NK-92 treated with Interleukin-12 subunit alpha and Interleukin-12 subunit beta, amount 100 ng/mL, for 24 hours (cell line): ENCODE measurements around the gene LYSMD3.
"Not testable (repeated sequence)": the region's sequence is repeated elsewhere in the genome, so short reads cannot be mapped to it uniquely, and the experiment has no call there.

ENCODE experiments used
- DNase-seq: peaks from one replicate; lab custom pipeline; 2025; lab: John Stamatoyannopoulos, UW

LYSMD3 gene

DNA sequence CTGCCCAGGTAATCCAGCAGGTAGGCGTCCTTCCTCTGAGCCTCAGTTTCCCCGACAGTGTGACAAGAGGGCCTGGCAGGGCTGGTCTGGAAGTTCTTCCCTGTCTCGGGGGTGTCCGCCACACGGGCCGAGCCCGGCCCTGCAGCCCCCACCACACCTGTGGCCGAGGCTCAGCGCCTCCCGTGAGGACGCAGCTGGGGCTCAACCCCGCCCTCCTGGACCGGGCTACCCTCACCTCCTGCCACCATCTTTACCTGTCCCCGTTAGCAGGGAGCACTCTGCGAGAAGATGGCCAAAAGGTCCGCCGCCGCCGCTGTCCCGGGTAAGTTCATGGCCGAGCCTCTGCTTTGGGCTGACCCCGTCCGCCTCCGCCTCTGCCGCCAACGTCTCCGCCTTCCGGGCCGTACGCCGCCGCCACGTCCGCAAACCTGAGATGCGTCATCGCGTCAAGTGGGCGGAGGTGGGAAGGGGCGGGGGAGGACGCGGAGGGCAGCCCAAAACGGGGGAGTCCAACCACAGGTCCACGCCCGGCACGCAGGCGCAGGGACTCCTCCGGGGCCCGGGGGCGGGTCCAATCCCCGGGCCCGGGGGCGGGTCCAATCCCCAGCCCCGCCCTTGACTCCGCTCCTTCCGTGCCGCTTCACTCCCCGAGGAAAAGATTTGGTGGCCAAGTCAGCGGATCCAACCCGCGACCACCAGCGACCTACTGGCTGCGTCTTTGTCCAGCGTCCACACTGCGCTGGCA, at the start of gene LYSMD3:
LYSMD3 (minus strand) TSS at position 391 of the 745 bp plus-strand sequence. CDS start 4,295 bp downstream, outside the sequence.
- peak; percentile 94 for DNase-seq

DNA sequence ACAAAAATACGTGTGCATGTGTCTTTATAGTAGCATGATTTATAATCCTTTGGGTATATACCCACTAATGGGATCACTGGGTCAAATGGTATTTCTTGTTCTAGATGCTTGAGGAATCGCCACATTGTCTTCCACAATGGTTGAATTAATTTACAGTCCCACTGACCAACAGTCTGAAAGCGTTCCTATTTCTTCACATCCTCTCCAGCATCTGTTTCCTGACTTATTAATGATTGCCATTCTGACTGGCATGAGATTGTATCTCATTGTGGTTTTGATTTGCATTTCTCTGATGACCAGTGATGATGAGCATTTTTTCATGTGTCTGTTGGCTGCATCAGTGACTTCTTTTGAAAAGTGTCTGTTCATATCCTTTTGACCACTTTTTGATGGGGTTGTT, 47.2 kb upstream of the LYSMD3 start:
- not testable (repeated sequence) for DNase-seq

DNA sequence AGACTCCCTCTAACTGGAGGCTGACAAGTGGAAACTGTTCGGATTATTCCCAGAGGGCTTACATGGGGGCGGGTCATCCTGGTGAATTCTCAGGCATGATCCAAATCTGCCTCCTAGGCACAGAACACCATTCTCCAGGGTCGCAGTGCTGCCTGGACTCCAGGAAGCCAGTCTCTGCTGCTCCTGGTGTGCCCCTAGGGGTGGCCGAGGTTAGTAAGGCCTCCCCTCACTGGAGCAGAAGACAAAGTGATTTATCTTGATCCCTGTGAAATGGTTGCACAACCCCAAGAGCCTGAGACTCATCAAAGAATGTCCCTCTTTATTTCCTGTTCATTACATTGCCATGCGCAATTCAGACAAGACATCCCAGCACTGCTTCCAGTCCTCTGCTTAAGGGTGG, 46.3 kb upstream of the LYSMD3 start:
- no peak for DNase-seq

DNA sequence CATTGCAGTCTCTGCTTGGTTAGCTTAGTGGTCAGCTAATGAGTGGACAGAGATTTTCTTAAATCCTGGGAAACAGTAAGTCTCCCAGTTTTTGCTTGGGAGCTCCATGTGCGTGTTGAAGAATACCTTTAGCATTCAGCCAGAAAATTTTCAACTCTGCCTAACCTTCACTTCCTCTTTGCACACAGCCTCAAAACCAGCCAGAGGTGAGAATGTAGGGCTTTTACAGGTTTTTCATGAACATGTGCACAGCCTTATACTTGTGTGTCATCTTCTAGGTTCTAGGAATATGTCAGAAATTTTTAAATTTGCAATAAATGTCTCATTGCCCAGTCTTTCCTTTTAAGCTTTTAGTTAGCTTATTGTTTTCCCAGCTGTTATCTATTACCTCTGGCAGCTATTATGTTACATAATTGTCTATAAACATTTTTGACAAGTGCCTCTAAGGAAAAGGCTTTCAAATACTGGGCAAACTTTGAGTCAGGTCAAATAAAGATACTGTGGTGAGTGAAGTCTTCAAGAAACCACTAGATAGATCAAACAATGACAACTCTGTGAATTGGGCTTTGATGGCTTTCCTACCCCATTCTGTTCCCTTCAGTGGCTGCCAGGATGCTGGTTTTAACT, 41.9 kb upstream of the LYSMD3 start:
- no peak for DNase-seq

DNA sequence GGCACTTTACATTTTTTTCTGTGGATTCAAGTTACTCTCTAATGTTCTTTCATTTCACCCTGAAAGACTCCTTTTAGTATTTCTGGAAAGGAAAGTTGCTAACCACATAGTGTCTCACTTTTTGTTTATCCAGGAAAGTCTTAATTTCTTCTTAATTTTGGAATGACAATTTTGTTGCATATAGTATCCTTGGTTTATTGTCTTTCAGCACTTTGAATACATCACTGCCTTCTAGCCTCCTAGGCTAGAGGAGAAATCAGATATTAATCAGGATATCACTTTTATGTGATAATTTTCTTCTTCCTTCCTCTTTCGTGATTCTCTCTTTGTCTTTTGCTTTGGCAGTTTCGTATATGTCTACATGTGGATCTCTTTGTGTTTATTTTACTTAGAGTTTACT, 40.6 kb upstream of the LYSMD3 start:
- DNase-seq, result no peak

DNA sequence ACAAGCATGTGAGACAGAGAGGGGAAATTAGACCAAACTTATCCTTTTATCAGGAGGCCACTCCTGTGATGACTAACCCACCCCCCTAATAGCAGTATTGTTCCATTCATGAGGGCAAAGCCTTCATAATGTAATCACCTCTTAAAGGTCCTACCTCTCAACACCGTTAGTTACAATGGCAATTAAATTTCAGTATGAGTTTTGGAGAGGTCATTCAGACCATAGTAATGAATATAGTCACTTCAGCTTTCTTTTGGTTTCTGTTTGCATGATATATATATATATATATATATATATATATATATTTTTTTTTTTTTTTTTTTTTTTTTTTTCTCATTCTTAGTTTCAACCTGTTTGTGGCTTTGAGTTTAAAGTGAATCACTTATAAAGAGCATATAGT, 39.7 kb upstream of the LYSMD3 start:
- no peak for DNase-seq

DNA sequence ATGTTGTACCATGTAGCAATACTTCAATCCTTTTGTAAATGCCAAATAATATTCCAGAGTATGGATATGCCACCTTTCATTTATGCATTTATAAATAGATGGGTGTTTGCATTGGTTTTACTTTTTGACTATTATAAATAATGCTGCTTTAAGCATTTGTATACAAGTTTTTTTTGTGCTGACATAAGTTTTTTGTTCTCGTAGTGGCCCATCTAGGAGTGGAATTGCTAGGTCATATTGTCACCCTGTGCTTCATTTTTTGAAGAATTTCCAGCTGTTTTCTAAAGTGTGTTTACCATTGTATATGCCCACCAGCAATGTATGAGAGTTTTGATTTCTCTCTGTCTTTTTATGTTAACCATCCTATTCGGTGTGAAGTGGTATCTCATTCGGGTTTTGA, 36.1 kb upstream of the LYSMD3 start:
- no peak for DNase-seq

DNA sequence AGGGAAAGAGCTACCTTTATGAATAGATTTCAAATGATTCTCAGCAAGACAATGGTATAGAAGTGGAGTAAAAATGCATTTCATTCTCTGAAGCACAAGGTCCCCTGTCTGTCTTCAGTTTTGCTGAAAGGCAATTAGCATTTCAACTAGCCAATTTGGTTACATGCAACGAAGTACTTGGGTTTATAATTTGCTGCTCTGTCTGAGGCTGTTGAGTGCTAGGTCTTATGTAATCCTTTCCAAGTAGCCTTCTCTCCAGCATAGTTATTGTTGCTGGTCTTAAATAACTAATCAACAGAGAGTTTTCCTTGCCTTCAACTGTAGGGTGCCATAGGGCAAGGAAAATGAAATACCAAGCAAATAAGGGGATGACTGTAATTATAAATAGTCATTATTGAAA, 33.7 kb upstream of the LYSMD3 start:
- DNase-seq, result no peak

DNA sequence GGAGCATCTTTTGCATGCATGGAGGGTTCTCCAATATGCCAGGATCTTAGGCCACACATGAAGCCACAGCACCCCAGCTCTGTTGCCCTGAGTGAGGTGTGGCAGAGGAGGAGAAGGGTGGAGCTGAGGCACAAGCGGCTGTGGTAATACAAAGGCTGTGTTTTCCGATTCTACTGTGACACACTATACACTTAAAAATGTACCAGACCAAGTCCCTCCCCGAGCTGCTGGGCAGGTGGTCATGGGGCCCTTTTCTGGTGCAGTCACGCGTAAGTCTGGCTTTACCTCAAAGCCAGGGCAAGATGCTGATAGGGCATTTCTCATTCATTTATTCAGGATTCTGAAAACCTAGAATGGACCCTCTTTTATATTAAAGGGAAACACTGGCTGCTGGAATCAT, 33.0 kb upstream of the LYSMD3 start:
- DNase-seq, result no peak

DNA sequence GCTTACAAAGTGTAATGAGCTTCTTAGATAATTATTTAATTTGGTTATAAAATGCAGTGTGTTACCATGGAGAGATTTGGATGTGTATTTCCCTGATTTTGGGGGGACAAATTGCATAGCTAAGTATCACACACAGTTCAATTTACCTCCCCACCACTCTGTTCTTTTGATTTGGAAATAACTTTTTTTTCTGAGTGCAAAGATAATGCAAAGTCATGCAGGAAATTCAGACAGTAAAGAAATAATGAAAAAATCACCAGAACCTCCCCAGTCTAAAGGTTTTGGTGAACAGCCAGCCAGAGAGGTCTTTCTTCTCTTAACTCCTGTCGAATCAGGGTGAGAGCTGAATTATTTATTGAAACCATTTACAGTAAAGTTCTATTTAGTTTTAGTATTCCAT, 32.4 kb upstream of the LYSMD3 start:
- no peak for DNase-seq

DNA sequence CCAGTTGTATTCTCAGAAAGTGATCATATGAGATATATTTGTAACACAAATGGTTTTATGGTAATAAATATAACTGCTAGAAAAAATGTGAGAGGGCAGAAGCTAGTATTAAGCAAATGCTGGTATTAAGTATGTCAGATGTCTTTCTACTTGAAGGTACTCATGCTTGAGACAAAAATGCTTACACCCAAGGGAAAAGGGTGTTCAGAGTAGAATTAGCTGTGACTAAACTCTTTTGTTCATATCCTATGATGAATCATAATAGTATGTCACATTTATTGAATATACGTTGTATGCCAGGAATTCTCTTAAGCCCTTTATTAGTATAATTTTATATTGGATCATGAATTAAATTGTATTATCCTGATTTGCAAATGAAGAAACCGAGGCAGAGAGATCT, 31.4 kb upstream of the LYSMD3 start:
- DNase-seq, result no peak

DNA sequence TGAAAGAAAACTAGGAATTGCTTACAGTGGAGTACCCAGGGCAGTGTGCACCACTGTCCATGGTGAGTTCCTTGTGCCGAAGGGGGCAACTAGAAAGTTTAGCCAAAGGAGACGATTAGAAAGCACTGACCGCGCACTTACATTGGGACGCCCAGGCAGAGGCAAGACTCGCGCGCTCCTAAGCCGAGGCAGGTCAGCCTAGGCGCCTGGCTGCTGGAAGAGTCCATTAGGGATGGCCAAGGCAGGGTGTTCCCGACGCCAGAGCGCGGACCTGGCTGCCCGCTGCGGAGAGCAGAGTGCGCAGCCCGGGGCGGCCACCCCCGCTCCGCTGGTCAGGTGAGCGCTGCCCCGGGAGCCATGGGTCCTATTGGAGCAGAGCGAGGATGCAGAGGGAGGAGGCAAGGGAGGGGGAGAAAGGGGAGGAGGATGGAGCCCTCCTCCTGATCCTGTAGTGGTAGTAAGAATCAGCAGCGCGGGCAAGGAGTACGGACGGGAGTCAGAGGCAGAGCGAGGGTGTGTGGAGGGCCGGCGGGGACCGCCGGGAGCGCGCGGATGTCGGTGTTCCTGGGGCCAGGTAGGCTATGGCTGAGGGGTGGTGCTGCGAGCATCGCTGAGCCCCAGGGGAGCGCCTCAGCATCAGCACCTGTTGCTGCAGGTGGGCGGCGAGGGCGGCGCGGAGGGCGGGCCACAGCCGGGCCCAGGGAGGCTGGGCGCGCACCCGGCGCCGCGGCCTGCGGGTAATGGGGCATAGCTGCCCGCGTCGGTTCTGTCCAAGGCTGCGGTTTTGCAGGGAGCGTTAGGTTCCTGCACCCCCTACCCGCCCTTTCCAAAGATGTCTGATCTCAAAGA, 29.2 kb upstream of the LYSMD3 start, which contains the start of gene ADGRV1:
ADGRV1 (plus strand) TSS at position 454 of the 849 bp plus-strand sequence; CDS start at position 553, 99 bp downstream.
- DNase-seq, result no peak

DNA sequence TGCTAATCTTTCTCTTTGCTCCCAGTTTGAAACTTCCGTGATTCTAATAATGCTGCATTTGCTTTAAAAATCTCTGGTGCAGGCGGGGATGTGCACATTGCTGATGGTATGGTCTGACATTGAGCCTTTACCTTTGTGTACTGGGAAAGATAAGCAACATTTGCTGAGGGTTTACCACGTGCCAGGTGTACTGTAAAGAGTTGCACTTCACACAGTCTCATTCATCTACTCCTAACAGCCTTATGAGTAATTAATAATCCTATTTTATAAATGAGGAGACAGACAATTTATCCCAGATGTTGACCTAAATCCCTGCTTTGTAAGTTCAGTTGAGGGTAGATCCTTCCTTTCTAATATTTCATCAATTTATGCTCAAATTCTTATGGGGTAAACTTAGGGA, 28.5 kb upstream of the LYSMD3 start:
- DNase-seq, result no peak

DNA sequence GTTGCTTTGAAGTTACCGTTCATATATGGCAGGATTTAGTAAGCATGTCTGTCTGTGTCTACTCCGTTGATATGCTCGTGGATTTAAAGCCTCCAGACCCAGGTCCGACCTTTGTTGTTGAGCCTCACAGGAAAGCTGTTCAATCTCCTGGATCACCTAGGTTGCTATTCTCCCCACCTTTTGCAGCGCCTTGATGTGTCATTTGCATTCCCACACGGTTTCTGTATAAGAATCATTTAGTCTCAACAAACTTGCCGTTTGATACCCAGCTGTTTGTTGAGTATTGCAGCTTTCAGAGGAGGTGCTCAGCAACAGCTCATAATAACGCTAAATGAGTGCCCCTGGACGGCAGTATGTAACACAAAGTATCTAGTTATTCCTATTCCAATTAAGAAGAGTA, 28.0 kb upstream of the LYSMD3 start:
- DNase-seq, result no peak

DNA sequence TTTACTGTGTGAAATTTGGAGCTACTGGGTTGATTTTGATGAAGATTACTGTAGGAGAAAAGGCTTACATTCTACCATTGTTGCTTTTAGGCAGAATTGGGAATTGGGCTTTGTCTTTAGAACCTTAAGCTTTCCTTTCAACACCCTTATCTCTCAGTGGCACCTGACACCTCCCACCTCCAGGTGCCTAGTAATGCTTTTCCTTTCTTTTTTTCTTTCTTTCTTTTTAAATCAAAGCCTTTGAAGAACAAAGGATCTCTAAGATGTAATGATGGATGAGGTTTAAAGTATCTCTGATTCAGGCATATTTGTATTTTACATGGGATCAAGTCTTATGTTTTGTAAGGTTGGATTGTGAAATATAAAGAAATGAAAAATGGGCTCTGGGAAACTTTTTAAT, 26.3 kb upstream of the LYSMD3 start:
- DNase-seq, result no peak

DNA sequence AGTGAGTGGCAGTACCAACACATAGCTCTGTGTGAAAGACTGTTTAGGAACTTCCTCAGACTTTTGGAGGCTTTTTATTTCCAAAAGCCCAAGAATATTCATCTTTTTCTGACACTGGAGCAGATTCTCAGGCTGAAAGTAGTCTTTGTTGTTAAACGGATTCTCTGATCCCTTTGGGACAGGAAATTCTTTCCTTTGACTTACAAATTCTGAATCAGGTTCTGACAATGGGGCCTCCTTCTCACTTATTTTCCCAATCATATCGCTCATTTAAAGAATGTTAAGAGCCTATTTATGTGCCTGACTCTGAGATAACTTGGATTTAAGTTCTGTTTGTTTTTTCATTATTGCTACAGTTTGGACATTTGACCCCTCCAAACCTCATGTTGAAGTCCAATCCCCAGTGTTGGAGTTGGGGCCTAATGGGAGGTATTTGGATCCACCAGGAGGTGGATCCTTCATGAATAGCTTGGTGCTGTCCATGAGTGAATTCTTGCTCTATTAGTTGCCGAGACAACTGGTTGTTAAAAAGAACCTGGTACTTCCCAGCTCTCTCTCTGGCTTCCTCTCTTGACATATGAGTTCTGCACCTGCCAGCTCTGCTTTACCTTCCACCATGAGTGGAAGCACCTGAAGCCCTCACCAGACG, 25.1 kb upstream of the LYSMD3 start:
- DNase-seq, result no peak

DNA sequence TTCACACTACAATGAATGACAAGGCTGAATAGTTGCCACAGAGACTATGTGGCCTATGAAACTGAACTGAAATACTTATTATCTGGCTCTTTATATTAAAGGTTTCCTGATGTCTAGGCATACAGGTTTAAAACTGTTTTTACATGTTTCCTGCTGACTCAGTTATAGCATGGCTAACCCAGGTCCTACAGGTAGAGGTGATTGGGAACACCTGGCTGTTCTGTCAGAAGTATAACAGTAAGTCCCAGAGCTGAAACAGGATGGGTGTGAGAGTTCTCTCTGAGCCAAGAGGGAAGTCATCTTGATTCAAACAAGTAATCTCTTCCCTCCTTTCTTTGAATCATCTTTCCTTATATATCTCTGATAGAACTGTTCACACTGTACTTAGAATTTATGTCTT, 24.3 kb upstream of the LYSMD3 start:
- no peak for DNase-seq

DNA sequence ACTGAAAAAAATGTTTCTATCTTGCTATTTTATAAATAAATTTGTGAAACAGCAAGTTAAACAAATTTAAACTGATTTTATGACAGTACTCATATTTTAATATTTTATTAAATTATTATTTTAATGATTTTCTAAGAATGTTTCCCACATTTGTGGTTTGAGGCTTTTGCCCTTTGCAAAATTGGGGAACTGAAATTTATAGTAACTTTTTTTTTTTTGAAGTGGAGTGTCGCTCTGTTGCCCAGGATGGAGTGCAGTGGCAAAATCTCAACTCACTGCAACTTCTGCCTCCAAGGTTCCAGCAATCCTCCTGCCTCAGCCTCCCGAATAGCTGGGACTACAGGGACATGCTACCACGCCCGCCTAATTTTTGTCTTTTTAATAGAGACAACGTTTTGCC, 22.0 kb upstream of the LYSMD3 start:
- no peak for DNase-seq

DNA sequence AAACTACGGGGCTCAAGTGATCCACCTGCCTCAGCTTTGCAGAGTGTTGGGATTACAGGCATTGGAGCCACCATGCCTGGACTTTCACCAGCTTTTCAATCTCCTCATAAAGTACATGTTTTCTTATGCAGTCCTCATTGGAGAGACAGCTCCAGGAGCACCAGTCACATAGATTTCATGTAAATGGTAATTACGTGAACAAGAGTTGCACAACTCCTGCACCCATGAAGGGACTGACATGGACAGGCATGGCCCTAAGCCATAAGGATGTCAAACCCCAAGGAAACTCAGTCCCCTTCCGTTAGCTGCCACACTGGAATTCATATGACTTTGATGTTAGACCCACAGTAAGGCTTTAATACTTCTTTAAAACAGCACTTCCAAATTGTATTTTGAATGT, 21.6 kb upstream of the LYSMD3 start:
- DNase-seq, result no peak

DNA sequence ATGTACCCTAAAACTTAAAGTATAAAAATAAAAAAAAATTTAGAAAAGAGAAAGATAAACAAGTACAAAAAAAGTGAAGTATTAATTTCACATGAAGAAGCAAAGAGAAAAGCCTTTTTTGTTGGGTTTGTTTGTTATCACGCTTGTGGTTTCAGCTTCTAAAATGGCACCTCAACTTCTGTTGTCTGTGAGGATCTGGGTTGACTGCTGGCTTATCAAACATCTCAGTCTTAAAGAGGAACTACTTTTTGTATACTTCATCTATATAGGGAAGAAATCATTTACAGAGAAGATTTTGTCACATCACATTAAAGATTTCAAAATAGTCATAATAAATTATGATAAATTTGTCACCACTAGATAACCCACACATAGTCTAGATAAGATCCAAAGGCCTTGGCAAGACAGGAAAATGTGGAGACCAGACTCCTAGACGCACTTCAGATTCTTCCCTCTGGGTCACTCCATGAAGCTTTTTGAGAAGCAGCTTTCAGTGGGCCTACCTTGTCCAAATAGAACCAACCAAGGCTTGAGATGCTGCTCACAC, 20.4 kb upstream of the LYSMD3 start:
- no peak for DNase-seq

DNA sequence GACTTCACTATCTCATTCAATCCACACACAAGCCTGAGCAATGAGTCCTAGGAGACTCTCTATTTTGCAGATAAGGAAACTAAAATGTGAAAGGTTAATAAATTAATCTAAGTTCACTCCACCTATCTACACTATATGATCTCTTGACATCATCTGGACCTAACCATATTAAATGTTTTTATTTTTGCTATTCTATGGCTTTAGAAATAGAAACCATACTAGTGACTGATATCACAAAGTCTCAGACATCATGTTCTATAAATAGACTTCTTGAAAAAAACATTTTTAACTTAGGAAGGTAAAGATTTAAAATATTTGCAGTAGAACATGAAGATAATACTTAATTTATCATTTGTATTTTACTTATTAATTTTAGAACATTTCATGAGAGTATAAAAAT, 19.8 kb upstream of the LYSMD3 start:
- no peak for DNase-seq

DNA sequence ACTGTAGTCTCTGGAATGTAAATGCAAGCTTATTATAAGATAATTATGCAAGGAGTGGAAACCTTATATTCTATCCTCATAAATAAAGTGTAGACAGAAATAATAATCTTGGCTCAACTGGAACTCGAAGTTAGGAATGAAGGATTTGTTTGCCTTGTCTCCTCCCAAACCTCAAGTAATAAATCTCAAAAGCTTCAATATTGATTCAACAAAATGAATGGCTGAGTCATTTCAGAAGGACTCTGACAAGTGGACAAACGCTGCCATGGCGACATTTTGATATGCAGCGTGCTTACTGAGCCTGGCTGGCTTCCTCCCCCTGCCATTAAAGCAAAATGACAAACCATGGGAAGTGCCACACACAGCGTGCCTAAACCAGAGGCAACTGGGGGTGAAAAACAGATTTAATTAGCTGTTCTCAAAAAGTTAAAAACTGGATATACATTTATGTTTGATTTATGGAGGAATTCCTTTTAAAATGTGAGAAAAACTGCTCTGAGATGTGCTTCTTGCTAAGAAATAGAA, 18.7 kb upstream of the LYSMD3 start:
- no peak for DNase-seq
